GDM1 (cell line): ENCODE data around the gene PRKAR2A.
"Not testable (repeated sequence)": the region's sequence is repeated elsewhere in the genome, so short reads cannot be mapped to it uniquely, and the experiment has no call there.

Experiments used
- DNase-seq: peaks from one replicate; lab custom pipeline; 2025; lab: John Stamatoyannopoulos, UW

The PRKAR2A gene

DNA sequence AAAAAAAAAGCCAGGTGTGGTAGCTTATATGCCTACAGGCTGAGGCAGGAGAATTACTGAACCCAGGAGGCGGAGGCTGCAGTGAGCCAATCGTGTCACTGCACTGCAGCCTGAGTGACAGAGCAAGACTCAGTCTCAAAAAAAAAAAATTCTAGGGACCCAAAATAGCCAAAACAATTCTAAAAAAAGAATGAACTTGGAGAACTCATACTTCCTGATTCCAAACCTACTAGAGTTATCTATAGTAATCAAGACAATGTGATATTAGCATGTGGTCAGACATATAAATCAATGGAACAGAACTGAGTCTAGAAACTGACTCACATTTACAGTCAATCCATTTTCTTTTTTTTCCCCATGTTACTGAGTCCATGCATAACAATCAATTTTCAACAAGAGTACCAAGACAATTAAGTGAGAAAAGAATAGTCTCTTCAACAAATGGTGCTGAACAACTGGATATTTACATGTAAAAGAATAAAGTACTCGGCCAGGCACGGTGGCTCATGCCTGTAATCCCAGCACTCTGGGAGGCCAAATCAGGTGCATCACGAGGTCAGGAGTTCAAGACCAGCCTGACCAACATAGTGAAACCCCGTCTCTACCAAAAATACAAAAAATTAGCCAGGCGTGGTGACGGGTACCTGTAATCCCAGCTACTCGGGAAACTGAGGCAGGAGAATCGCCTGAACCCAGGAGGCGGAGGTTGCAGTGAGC is 11.9 kb downstream of the PRKAR2A start:
- DNase-seq = no peak

DNA sequence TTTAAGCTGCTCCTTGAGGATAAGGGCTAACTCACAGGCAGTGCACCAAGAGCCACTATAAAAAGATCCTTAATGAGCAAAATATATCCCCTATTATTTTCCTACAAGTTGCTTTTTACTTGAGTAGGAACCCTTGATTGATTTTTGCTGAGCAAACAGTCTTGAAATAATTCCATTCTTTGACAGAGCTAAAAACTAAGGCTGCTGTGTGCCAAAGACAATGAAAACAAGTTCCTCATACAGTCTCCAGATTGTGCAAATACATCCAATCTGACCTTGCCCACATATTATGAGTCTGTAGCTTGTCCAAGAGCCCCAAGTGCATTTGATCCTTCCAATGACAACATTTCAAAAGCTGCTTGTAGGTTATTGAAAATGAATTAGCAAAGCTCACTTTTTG is 15.0 kb downstream of the PRKAR2A start:
- no peak for DNase-seq

DNA sequence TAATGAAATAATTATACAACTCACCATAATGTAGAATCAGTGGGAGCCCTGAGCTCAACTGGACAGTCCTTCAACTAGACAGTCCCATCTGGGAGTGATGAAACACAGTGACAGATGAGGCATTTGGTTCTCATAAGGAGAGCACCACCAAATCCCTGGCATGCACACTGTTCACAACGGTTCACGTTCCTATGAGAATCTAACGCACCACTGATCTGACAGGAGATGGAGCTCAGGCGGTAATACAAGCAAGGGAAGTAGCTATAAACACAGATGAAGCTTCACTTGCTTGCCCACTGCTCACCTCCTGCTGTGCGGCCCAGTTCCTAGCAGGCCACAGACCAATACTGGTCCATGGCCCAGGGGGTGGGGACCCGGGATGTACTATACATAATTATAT is 17.0 kb downstream of the PRKAR2A start:
- no peak for DNase-seq

DNA sequence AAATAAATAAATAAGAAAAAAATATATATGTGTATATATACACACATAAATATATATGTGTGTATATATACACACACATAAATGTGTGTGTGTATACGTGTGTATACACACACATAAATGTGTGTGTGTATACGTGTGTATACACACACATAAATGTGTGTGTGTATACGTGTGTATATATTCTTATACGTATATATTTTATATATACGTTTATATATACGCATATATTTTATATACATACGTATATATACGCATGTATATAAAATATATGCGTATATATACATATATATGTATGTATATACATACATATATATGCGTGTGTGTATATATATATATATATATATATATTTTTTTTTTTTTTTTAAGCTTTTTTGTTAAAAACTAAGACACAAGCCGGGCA is 18.1 kb downstream of the PRKAR2A start:
- DNase-seq = not testable (repeated sequence)

DNA sequence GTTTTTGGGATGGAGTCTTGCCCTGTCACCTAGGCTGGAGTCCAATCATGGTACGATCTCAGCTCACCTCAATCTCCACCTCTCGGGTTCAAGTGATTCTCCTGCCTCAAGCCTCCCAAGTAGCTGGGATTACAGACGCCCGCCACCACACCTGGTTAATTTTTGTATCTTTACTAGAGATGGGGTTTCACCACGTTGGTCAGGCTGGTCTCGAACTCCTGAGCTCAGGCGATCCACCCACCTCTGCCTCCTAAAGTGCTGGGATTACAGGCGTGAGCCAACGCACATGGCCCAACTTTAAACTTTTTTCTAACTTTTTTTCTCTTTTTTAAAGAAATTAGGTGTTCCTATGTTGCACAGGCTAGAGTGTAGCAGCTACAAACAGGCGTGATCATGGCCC is 19.8 kb downstream of the PRKAR2A start:
- not testable (repeated sequence) for DNase-seq

DNA sequence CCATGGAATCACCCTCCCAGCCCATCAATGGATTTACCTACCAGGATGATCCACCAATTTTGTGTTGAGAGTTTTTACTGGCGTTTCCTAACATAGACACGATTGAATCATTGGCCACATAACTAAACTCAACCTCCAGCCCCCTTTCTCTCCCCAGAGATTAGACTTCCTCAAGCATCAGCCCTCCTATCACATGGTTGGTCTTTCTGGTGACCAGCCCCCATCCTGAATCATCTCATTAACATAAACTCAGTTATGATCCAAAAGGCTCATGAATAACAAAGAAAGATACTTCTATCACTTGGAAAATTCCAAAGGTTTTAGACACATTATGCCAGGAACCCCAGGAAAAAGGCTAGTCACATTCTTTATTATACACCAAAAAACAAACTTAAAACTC is 21.2 kb downstream of the PRKAR2A start:
- no peak for DNase-seq

DNA sequence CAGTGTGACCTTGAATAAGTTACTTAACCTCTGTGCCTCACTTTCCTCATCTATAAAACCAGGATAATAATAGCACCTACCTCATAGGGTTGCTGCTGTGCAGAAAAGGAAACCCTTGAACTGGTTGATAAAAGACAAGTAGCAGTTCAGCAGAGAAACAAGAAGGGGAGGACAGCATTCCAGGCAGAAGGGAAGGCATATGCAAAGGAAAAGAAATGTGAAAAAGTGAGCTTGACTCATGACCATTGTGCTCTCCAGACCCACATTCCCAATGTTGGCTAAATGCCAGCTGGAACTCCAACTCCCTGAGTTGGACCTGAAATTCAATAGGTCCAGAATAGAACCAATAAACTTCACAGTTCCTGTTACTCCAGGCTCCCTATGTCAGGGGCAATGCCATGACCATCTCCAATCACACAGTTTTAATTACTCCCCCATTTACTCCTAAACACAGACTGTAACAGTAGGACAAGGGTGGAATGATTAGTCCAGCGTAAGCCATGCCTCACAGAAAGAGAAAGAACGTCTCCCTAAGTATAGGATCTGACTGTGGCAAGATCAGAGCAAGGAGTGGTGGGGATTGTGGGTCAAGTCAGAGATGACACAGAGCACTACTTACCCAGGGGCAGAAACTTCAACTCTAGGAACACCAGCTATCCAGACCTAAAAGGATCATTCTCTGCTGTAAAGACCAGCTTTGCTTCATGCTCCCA is 26.9 kb downstream of the PRKAR2A start:
- DNase-seq = no peak

DNA sequence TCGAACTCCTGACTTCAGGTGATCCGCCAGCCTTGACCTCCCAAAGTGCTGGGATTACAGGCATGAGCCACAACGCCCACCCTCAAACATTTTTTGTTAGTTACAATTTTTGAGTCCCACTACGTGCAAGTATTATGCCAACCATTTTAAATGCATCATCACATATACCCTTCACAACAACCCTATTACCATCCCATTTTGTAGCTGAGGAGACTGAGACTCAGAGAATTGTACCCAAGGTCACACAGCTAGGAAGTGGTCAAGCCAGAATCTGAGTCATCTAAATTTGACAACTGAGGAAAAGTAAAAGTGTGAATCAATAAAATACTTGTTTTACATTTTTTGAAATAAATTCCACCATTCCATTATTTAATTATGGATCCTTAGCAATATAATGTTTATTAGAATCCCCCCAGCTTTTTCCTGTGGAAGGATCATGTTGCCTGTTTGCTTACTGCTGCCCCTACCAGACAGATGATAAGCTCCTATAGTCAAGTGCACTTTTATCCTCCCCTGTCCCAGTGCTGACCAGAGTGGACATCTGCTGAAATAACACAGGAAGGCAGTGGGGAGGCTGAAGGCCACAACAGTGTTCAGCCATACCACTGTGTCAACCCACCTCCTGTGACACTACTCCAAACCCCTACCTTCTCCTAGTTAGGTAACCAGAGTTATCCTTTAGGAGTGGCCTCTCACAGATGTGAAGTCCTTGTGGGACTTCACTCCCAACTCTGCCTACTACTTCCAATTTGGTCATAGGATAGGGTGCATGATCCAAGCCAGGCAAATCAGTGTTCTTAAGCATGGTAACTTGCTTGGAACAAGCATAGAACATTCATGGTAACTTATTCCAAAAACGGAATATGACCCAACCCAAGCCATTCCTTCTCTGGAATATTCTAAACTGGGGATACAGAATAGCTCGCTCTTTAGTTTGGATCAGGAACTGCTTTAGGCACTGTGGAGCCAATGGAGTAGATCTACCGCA is 28.1 kb downstream of the PRKAR2A start:
- no peak for DNase-seq

DNA sequence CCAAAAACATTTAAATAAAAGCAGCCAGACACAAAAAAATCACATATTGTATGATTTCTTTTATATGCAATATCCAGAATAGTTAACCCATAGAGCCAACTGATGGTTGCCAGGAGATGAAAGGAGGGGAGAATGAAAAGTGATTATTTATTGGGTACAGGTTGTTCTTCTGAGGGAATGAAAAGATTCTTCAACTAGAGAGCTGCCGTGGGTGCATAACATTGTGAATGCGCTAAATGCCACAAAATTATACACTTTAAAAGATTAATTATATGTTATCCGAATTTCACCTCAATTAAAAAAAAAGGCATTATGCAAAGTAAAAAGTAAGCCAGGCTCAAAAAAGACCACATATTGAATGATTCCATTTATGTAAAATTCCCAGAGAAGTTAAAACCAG is 36.1 kb downstream of the PRKAR2A start:
- DNase-seq = no peak

DNA sequence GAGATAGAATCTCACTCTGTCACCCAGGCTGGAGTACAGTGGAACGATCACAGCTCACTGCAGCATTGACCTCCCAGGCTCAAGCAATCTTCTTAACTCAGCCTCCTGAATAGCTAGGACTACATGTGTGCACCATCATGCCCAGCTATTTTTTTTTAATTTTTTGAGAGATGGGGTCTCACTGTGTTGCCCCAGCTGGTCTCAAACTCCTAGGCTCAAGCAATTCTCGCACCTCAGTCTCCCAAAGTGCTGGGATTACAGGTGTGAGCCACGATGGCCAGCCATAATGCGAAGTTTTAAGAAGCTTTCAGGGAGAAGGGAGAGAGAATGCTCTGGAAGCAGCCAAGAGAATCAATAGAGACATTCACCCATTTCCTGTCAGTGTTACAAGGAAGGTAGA is 42.7 kb downstream of the PRKAR2A start:
- DNase-seq = no peak

DNA sequence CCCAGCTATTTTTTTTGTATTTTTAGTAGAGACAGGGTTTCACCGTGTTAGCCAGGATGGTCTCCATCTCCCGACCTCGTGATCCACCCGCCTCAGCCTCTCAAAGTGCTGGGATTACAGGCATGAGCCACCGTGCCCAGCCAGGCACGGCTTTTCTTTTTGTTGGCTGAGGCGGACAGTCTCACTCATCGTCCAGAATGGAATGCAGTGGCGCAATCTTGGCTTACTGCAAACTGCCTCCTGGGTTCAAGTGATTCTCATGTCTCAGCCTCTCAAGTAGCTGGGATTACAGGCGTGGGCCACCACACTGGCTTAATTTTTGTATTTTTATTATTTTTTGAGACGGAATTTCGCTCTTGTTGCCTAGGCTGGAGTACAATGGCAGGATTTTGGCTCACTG is 46.8 kb downstream of the PRKAR2A start:
- not testable (repeated sequence) for DNase-seq

DNA sequence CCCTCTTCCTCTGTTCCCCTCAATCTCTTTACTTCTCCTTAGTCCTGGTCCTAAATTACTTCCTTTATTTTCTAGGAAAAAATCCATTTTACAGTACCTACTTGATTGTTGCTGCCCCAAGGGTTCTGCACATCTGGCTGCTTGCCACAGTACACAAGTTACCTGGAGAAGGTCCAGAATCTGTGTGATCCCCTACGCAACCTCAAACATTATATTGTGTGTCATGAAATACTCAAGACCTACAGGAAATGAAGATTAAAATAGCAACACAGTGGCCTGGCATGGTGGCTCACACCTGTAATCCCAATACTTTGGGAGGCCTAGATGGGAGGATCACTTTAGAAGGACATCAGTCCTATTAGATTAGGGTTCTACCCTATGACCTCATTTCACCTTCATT is 48.7 kb downstream of the PRKAR2A start:
- no peak for DNase-seq

DNA sequence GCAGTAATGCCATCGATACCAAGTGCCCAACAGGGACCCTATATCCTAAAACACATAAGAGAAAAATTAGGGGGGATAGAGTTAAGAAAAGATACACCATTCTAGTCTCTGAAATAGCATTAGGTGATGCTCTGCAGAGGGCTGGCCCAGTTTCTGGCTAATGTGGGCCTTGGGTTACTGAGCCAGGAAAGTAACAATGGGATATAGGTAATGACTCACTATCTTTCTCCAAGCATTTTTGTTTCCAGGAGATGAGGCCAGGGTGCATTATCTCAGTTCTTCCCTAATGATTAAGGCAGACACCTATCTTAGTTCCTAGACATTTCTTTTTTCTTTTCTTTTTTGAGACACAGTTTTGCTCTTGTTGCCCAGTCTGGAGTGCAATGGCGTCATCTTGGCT is 50.0 kb downstream of the PRKAR2A start:
- DNase-seq = no peak

DNA sequence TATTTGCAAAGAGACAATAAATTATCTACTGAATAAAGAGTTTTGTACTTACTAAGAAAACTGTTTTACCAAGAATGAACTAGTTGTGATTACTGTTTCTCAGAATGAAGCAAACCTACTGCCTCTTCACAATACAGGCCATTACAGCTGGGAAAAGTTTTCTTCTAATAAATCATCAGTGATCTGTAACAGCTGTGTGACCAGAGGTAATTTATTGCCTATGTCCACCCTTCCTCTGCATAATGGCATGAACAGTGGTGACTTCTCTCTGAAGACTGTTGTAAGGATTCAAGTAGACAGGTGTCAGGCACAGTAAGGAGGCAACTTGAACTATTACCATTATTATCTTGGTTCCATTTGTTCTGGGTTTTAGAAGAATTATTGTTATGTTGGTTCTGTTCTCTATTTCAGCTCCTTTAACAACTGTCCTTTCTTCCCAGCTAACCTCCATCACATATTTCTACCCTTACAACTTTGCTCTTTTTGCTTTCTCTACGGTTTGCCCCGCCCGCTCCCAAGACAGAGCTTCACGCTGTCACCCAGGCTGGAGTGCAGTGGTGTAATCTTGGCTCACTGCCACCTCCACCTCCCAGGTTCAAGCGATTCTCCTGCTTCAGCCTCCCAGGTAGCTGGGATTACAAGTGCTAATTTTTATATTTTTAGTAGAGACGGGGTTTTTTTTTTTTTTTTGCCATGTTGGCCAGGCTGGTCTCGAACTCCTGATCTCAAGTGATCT is 51.5 kb downstream of the PRKAR2A start:
- no peak for DNase-seq

DNA sequence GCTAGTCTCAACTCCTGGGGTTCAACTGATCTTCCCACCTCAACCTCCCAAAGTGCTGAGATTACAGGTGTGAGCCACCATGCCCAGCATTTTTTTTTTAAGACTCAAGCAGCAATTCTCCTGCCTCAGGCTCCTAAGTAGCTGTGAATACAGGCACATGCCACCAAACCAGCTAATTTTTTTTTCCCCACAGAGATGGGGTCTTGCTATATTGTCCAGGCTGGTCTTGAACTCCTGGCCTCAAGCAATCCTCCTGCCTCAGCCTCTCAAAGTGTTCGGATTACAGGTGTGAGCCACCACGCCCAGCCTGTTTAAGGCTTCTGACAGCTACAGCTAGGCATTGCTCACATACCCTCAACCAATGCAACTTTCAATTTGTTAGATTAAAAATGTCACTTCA is 54.2 kb downstream of the PRKAR2A start:
- DNase-seq = not testable (repeated sequence)

DNA sequence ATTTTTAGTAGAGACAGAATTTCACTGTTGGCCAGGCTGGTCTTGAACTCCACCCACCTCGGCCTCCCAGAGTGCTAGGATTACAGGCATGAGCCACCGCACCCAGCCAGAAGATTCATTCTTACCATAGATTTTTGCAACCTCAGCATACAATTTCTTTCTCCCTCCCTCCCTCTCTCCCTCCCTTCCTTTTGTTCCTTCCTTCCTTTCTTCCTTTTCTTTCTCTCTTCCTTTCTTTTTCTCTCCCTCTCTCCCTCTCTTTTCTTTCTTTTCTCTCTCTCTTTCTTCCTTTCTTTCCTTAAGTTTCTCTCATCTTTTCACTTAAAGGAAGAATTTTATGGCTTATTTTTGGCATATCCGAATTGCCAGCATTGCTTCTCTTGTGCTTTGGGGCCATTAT is 58.0 kb downstream of the PRKAR2A start:
- no peak for DNase-seq

DNA sequence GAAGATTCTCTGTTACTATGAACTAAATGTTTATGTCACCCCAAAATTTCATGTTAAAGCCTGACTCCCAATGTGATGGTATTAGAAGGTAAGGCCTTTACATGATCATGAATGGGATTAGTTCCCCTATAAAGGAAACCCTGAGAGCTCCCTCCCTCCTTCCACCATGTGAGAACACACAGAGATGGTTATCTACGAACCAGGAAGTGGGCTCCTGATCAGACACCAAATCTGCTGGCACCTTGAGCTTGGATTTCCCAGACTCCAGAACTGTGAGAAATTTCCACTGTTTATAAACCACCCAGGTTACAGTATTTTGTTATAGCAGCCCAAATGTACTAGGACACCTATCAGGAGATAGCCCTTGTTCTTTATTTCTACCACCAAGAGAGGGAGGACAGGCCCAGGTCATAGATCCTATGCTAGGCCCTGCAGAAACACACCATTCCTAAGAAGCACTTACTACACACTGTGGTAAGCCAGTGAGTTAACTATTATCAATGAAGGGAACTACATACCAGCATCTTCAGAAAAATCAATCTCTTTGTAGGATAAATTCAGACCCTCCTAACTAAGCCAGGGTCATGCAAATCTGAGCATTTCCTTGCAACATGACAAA is 59.0 kb downstream of the PRKAR2A start:
- DNase-seq = no peak

DNA sequence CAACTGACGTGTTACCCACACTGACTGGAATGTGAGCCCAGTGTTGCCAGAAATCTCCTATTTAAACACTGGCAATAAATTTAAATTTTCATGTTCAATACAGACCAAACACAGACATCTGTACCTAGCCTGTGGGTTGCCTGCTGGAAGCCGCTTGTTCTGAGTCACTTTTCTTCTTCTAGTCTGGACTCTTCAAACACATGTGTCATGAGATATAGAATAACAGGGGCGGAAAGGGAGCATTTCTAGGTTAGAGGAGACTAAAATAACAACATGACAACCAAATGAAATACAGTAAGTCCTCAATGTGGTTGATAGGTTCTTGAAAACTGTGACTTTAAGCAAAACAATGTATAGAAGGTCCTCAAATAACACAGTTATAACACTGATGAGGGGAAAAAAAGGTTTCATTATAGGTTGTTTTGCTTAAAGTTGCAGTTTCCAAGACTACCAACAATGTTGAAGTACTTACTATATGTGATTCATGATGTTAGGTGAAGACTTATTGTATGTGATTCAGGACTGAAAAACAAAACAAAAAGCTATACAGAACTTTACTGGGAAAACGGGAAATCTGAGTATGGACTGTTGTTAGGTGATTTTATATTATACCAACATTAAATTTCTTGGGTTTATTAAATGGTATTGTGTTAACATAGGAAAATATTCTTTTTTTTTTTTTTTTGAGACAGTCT is 63.1 kb downstream of the PRKAR2A start:
- no peak for DNase-seq

DNA sequence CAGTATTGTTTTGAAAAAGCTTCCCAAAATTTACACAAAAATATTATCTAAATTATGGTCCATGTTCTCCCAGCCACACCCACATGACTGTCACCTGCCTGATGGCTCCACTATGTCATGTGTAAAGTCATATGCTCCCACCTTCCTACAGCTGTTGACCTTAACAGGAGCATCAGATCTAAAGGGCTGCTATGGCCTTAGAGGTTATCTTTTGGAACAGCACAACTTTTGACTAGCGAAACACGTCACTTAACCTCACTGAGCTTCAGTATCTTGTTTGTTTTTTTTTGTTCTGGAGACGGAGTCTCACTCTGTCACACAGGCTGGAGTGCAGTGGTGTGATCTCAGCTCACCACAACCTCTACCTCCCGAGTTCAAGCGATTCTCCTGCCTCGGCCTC is 64.4 kb downstream of the PRKAR2A start:
- DNase-seq = no peak

DNA sequence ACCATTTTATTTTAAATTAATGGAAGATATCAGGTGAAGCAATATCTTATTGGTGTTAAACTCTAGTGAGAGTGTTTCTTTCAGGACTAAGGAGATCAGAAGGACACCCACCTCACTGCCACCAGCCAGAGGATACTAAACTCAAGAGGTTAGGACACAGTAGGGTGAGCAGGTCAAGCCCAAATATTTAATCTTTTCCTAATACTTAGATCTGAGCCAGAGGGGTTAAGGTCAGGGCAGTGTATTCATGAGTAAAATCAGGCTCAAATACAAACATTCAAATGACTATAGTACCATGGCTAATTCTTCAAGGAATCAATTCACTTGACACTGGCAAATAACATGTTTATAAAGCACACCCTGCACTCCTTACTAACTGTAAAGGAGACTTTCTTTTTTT is 65.6 kb downstream of the PRKAR2A start:
- DNase-seq = no peak

DNA sequence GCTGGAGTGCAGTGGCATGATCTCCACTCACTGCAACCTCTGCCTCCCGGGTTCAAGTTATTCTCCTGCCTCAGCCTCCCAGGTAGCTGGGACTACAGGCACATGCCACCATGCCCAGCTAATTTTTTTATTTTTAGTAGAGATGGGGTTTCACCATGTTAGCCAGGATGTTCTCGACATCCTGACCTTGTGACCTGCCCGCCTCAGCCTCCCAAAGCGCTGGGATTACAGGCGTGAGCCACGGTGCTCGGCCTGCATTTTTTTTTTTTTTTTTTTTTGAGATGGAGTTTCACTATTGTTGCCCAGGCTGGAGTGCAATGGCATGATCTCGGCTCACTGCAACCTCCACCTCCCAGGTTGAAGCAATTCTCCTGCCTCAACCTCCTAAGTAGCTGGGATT is 69.1 kb downstream of the PRKAR2A start:
- not testable (repeated sequence) for DNase-seq
